Measurements from ENCODE around the gene STX18. TPM values are rescaled to one million over a fixed set of nuclear protein-coding genes. Genes with fewer than 3 reads are reported as not detected.

The STX18 gene
- total and polyA plus RNA-seq, 2 of the 13 experiments (the other 11 are each of a cell fraction or from before 2014, with no cell fraction given): 23.9 to 37.1 TPM

GRCh38 chr4:4446434-4446833 lies 95.4 kb downstream of the STX18 start:
- H3K9ac ChIP-seq (ENCODE audit: insufficient read depth, low read depth, low read length): no peak overlapping the region
- no peak for FAIRE-seq
- H3K36me3 ChIP-seq (replicated peaks in 1 of 2; ENCODE audit: control insufficient read depth in 1 of 2, insufficient read depth in 2 of 2, low read length in 2 of 2): peaks cover 0 to 2% of the 10 kb centered on the region in 2 experiments; a peak in 2 of 5 replicates
- TF ChIP-seq STAG1 (CRISPR knock-in tag; IDR thresholded peaks at IDR 0.05) (no peak), ZNF362 (CRISPR knock-in tag; IDR thresholded peaks at IDR 0.05; ENCODE audit: borderline replicate concordance) (no peak)
- no TSS peak for BruUV-seq (replicated peaks)
- no peaks in the 10 kb centered on the region for H4K20me1 ChIP-seq (ENCODE audit: insufficient read depth, low read length)
- CTCF ChIA-PET (ENCODE audit: low intra/inter-chr PET ratio, low total read pairs): no interaction called here
- no peak overlapping the region for H3K4me3 ChIP-seq (replicated peaks in 1 of 3; ENCODE audit: insufficient read depth in 1 of 3, low read depth in 2 of 3, low read length in 3 of 3)
- in situ Hi-C loops (cut with HindIII; ENCODE audit: extremely low pct_ligation_motif_present, low pct_unique_long_range_greater_than_20kb) (no loop called here), intact Hi-C loops (cut with micrococcal nuclease; ENCODE audit: unreplicated experiment) (no loop called here)
- ATAC-seq: no peak
- H3K9me3 ChIP-seq (ENCODE audit: low read length): no peaks in the 10 kb centered on the region
- no peak overlapping the region for H3K4me2 ChIP-seq (ENCODE audit: low read depth, low read length)
- DNase-seq (ENCODE audit: low spot score): no peak
- no peak overlapping the region for H2AFZ ChIP-seq (ENCODE audit: low read length)
- no peak overlapping the region for H3K27ac ChIP-seq (ENCODE audit: extremely low read length, insufficient read depth, low read length)
- no peaks in the 10 kb centered on the region for H3K4me1 ChIP-seq (ENCODE audit: insufficient read depth, low read length)
- no peaks in the 10 kb centered on the region for H3K79me2 ChIP-seq (ENCODE audit: insufficient read depth, low read length)
- POLR2A ChIA-PET: no interaction called here
- no peaks in the 10 kb centered on the region for H3K27me3 ChIP-seq (ENCODE audit: control insufficient read depth in 1 of 2, insufficient read depth in 2 of 2, low read length in 2 of 2)

GRCh38 chr4:4443821-4444220 lies 98.0 kb downstream of the STX18 start:
- H3K27me3 ChIP-seq (ENCODE audit: control insufficient read depth in 1 of 2, insufficient read depth in 2 of 2, low read length in 2 of 2): no peaks in the 10 kb centered on the region
- intact Hi-C loops (cut with micrococcal nuclease; ENCODE audit: unreplicated experiment) (no loop called here), in situ Hi-C loops (cut with HindIII; ENCODE audit: extremely low pct_ligation_motif_present, low pct_unique_long_range_greater_than_20kb) (no loop called here)
- H3K9me3 ChIP-seq (ENCODE audit: low read length): no peaks in the 10 kb centered on the region
- no peaks in the 10 kb centered on the region for H3K4me1 ChIP-seq (ENCODE audit: insufficient read depth, low read length)
- no peaks in the 10 kb centered on the region for H3K79me2 ChIP-seq (ENCODE audit: insufficient read depth, low read length)
- TF ChIP-seq NFE2L2 (IDR thresholded peaks at IDR 0.05; ENCODE audit: low read length) (peak; percentile 89), RELA (CRISPR knock-in tag; IDR thresholded peaks at IDR 0.05) (no peak), ETV5 (CRISPR knock-in tag; IDR thresholded peaks at IDR 0.05; ENCODE audit: borderline replicate concordance) (no peak), SSRP1 (CRISPR knock-in tag; IDR thresholded peaks at IDR 0.05) (no peak), PRPF4 (IDR thresholded peaks at IDR 0.05; ENCODE audit: low read depth, low read length, poor library complexity, severe bottlenecking) (no peak), MAFK (conservative IDR thresholded peaks at IDR 0.05 in 1 of 2, IDR thresholded peaks at IDR 0.05 in 1 of 2; ENCODE audit: low read length in 2 of 2) (peak; percentile 92 to 96), LRRFIP1 (CRISPR knock-in tag; conservative IDR thresholded peaks at IDR 0.05) (no peak), MAFF (IDR thresholded peaks at IDR 0.05; ENCODE audit: low read depth, low read length) (peak; percentile 95)
- no peak overlapping the region for H3K4me3 ChIP-seq (replicated peaks in 1 of 3; ENCODE audit: insufficient read depth in 1 of 3, low read depth in 2 of 3, low read length in 3 of 3)
- DNase-seq (ENCODE audit: low spot score): no peak
- H3K9ac ChIP-seq (ENCODE audit: insufficient read depth, low read depth, low read length): no peak overlapping the region
- no peaks in the 10 kb centered on the region for H4K20me1 ChIP-seq (ENCODE audit: insufficient read depth, low read length)
- no peak overlapping the region for H3K4me2 ChIP-seq (ENCODE audit: low read depth, low read length)
- BruUV-seq (replicated peaks): no TSS peak
- peaks cover 0 to 5% of the 10 kb centered on the region in 2 experiments for H3K36me3 ChIP-seq (replicated peaks in 1 of 2; ENCODE audit: control insufficient read depth in 1 of 2, insufficient read depth in 2 of 2, low read length in 2 of 2)
- no peak overlapping the region for H3K27ac ChIP-seq (ENCODE audit: extremely low read length, insufficient read depth, low read length)
- 100% methylated on average over 2 of the region's 2 CpGs for WGBS (ENCODE audit: low lambda C conversion rate)
- H2AFZ ChIP-seq (ENCODE audit: low read length): no peak overlapping the region
- ChIA-PET CTCF (ENCODE audit: low intra/inter-chr PET ratio, low total read pairs) (no interaction called here), POLR2A (no interaction called here)
- FAIRE-seq: no peak
- ATAC-seq: no peak

Measured in HepG2 (cell line).